ENCODE data around the gene PTPN3.

PTPN3 gene

DNA sequence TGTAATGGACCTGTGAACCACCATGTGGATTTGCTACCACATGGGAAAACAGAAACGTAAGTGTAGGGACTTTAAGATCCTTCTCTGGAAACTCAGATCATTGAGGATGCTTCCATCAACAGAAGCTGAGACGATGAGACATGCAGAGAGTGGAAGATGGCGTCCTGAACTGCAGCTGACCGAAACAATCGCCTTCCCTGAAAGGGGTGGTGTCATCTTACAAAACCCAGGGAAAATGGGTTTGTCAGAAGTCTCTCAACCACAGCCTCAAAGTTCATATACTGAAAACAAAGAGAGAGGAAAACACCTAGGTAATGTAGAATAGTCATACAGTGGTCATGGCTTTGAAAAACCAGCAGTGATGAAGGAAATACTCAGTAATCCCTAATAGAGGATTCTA is 6.6 kb upstream of the PTPN3 start:
- no peak for ATAC-seq

DNA sequence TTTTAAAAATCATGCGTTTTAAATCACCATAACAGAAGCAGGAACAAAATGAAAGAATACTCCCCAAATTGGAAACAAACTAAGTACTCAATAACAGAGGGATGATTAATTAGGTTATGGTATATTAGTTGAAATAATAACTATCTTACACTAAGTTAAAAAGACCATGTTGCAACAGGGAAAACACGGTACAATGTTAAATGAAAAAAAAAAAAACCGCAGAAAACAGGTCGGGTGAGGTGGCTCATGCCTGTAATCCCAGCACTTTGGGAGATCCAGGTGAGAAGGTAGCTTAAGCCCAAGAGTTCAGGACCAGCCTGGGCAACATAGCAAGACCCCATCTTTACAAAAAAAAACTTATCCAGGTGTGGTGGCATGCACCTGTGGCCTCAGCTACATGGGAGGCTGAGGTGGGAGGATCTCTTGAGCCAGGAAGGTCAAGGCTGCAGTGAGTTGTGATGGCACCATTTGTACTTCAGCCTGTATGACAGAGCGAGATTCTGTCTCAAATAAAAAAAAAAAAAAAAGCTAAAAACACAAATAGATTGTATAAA is 2.4 kb upstream of the PTPN3 start:
- no peak for ATAC-seq

DNA sequence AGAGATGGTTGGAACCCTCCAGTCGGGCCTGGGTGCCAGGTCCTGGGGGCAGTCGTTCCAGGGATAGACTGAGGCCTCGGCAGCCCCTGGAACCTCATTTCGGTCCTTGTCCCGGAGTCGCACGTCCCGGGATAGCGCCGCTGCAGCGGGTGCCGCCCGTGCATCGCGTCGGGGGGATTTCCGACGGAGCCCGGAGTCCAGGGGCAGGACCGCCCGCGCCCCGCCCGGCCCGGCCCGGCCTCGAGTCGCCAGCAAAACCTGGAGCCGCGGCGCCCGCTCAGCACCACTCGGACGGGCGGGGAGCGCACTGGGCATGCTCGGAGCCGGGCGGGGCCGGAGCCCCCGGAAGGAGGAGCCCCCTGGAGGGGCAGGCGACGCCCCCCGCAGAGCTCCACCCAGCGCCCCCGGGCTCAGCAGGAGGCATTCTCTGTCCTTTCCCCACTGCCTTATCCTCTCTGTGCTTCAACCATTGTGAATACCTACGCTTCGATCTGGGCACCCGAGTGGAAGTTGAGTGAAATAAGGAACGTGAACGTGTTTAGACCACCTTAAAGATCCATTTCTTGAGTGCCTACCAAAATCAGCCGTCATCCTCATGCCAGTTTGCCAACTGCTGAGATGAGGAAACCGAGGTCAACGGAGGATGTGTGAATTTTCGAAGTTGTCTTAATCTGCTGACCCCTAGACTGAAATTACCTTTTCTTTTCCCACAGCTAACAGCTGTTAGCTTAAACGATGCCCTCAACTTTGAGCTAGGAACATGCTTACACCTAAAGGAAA is 1.7 kb upstream of the PTPN3 start:
- ATAC-seq, result no peak

DNA sequence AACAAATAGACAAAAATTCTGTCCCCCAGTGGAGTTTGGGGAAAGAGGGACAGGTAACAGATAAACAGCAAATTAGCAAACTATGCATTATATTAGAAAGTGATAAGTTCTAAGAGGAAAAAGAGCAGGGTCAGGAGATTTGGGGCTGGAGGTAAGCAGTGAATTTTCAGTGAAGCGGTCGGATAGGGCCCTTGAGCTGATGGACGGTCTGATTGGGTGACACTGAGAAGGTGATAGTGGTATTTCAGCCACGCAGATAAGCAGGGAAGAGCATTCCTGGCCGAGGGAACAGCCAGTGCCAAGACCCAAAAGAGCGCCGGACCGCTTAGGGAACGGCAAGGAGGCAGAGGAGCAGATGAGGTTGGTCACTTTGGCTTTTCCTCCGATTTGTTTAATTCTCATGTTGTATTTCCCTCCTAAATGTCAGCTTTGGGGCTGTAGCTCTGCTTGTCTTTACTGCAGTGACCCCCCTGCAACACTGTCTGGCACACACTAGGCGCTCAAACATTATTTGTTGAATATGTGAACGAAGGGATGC is 1.1 kb upstream of the PTPN3 start:
- ATAC-seq, result no peak

DNA sequence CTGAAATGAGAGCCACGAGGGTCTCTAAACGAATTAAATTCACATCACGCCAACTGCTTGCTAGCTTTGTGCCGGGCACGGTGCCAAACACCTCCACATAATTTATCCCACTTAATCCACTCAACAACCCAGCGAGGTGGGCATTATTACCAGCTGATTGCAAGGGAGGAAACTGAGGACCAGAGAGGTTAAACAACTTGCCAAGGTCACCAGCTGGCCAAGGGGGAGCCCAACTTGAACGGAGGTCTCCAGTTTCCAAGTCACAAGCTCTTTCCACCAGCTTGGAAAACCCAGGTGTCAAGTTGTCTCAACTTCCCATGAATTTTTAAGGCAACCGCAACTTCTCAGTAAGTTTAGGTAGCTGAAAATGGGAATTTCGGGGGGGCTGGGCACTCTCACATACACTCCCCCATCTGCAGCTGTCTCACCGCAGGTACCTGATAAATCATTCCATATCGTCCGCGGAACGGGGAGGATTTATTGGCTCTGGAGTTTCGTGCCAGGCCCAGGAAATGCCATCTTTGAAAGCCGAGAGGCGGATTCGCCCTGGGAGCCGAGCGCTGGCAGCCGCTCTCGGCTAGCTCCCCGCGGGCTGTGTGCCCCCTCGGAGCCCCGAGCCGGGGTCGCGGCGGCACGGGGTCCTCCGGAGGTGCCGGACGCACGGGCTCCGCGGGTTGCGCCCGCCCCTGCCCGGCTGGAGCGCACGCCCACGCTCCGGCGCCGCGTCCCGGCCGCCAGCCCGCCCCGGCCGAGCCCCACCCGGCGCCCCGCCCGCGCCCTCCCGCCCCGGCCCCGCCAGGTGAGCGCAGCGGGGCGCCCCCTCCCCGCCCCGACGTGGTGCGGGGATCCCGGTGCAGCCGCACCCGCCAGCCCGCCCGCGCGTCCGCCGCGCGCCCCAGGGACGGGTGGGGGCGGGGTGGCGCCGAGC is 617 bp downstream of the PTPN3 start:
- ATAC-seq, result no peak

DNA sequence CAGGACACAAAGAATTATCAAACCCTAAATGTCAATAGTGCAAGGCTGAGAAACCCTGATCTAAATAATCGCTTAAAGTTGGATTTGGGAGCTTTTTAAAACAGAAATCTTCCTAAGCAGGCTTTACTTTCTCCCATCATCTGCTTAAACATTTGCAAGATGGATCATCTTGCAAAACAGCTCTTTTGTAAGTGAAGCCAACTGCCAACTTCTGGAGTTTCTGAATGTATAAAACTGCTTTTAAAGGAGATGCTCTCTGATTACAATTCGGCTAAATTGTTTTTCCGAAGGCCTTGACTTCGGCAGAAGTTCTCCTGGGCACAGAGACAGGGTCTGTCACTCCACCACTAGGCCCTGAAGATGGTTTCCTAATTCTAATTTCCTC is 1.3 kb downstream of the PTPN3 start:
- no peak for ATAC-seq

DNA sequence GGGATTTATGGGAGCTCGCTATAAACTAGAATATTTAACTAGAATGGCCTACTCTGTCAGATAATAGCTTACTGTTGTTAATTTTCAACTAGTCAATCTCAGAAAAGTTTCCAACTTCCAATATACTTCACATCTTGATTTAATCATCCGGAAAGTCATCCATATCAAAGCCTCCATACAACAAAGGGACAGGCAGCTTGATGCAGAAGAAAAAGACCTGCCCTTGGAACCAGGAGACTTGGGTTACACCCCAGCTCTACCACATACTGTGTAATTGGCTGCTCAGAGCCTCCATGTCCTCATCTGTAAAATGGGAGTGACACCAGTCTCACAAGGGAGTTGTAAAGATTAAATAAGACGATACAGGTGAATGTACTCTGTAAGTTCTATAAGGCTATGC is 1.9 kb downstream of the PTPN3 start:
- no peak for ATAC-seq

DNA sequence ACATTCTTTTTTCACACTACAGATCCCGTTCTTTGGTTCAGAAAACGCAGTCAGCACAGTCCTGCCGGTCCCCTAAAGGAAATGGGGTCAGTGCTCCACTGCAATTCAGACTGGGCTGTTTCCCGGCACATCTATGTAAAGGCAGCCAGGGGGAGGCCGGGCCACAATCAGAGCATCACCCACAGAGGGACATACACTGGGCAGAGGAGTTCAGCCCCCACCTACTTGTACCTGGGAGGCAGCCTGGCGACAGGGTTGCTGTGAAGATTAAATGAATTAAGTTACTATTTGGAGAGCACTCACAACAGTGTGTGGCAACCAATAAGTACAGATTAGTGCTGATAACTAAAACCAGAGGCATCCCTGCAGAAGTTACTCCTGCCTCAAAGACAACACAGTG is 4.5 kb downstream of the PTPN3 start:
- no peak for ATAC-seq

DNA sequence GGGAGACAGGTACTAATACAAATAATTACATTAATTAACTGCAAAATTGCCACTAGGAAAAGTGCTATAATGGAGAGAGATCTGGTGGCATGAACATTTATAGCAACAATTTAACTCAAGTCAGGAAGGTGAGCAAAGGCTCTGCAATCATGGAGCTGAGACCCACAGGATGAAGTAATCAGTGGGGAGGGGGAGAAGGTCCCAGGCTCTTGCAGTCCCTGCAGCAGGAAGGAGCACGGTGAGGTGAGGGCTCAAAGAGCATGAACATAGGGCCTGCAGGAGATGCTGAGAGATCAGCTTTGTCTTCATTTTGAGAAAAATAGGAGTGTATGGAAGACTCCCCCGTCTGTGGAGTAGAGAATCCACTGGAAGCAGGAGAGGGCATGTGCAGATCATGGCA is 6.5 kb downstream of the PTPN3 start:
- ATAC-seq, result no peak

DNA sequence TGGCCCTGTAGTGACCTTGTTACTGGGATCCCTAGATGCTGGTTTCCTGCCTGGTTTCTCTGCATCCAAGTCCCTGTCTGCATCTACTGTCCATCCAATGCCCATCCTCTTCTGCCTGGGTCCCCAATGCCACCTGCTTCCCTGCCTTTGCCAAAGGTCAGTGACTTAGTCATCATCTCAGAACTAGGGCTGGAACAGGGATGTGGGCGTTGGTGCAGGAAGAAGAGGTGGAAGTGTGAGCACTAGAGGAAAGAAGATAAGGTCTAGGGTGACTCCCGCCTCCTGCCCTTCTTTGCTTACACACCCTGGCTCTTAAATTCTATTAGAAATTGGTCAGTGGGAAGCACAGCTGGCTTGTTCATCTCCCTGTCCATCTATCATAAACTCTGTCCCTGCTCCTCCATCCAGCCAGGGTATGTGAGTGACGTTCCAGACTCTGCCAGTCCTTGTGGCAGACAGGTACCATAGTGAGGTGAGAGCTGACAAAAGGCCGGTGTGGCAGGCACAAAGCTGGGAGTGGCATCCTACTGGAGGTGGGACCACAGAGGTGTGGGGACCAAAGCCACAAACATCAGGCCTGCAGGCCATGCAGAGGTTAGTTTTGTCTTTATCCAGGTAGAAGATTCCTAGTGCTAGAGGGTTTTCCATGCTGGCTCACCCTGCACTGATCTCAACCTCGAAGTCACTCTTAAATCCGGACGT is 9.2 kb downstream of the PTPN3 start:
- no peak for ATAC-seq

DNA sequence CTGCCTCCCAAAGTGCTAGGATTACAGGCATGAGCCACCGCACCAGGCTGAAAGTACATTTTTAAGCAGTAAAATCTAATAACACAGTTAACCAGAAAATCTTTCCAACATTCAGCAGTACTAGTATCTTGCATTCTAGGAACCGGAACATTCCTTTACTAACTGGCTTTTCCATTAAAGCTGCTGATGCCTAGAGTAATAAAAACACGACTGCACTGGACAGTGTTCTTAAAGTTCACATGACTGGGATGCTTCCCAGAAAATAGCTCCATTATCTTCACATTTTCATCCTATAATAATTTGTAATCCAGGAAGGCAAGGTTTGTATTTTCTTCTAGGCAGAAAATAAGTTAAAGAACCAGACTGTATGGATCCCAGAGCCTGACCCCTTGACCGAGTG is 9.8 kb downstream of the PTPN3 start:
- no peak for ATAC-seq

DNA sequence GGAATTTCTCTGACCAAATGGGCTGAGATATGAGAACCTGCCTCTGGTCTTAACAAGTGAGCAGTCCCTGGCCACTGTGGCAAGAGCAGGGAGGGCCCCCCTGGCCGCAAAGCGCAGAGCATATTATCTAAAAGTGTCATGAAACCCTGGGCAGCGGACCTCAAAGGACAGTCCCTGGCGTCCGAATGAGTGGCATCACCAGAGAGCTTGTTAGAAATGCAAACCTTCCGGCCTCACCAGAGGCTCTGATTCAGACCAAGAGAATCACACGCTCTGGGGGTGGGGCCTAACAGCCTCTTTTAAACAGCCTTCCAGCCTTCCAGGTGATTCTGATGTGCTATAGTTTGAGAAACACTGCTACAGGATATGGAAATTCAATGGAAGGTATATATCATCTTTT is 10.9 kb downstream of the PTPN3 start:
- ATAC-seq, result no peak

DNA sequence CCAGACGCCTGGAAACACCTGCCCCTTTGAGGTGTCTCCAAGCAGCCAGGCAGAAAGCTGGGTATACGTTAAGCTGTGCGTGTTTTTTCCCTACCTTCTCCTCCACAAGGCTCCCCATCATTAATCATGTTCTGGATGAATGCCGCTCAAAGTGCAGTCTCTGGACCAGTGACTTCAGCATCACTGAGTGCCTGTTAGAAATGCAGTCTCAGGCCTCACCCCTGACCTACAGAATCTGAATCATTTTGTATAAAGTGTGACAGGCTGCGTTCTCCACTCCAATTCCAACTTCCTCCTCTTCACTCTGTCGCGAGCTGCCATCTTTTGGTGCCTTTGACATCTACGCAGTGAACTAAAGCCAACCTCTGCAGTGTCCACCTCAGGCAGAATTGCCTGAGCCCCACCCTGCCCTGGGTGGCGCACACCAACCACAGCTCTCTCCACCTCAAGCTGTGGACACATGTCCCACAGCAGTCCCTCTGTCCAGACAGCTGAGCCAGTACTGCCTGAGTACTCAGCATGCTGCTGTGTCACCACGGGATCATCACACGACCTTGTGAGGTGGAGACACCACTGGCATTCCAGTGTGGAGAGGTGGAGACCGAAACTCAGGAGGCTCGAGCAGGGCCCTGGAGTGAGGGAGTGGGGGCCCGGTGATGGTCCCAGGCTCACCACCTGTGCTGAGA is 14.2 kb downstream of the PTPN3 start:
- ATAC-seq, result no peak

DNA sequence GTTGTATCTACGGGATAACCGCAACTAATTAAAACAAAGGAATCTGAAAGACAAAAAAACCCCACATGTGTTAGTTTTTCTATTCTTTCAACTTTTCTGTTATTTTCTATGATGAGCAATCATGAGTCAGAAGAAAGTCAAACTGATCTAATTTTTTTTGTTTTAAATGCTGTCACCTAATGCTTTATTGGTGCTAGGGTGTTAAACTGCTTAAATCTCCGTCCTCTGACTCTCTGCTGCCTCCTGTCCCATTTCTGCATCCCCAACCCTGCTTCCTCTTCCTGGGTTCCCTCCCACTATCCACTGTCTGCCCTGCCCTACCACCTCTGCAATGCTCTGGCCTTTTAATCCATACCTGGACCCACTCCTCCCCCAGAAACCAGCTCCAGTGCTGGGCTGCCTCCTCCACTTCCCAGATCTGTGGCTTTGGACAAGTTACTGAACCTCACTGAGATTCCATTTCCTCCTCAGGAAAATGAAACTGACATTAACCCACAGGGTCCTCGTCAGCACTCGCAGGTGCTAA is 15.7 kb downstream of the PTPN3 start:
- ATAC-seq, result no peak

DNA sequence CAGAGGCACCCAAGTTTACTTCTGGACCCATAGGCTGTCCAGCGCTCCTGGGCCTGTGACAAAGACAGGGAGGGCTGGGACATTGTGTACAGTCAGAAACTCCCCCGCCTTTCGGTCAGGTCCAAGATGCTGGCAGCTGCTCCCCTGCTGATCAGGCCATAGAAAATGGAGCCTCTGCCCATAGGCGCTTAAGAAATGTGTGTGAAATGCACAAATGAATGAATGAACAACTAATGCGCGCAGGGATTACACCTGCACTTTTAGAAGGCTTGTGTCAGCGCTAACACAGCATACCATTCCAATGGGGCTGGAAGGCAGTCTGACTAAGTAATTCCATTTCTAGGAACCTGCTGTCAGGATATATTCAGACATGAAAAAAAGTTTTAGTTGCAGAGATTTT is 16.3 kb downstream of the PTPN3 start:
- no peak for ATAC-seq

DNA sequence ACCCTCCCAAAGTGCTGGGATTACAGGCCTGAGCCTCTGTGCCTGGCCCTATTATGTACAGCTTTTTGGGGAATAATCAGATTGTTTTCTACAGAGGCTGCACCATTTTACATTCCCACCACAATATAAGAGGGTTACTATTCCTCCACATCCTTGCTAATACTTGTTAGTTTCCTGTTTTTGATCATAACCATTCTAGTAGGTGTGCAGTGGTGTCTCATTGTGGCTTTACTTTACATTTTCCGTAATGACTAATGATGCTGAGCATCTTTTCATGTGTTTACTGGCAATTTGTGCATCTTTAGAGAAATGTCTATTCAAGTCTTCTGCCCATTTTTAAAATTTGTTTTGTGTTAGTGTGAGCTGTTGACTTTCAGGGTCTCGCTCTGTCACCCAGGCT is 18.3 kb downstream of the PTPN3 start:
- no peak for ATAC-seq

DNA sequence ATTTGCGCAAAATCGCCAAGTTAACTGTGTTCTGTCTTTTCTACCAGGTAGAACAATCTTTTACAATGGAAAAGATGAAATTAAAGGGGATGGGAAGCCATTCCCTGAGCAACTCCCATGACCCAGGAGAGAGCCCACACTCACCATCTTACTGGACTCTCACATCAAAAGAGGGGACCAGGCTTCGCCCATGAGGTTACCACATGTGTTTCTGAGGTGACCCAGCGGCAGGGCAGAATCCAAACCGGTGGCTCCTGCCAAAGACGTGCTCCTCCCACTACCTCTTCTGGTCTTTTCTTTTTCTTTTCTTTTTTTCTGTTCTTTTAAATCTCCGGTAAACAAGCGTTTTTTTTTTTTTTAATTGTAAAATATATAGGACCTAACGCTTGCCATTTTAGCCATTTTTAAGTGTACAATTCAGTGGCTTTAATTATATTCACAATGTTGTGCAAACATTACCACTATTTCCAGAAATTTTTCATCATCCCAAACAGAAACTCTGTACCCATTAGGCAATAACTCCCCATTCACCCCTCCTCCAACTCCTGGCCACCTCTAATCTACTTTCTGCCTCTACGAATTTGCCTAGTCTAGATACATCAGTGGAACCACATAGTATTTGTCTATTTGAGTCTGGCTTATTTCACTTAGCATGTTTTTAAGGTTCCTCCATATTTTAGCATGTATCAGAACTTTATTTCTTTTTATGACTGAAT is 19.3 kb downstream of the PTPN3 start:
- no peak for ATAC-seq

DNA sequence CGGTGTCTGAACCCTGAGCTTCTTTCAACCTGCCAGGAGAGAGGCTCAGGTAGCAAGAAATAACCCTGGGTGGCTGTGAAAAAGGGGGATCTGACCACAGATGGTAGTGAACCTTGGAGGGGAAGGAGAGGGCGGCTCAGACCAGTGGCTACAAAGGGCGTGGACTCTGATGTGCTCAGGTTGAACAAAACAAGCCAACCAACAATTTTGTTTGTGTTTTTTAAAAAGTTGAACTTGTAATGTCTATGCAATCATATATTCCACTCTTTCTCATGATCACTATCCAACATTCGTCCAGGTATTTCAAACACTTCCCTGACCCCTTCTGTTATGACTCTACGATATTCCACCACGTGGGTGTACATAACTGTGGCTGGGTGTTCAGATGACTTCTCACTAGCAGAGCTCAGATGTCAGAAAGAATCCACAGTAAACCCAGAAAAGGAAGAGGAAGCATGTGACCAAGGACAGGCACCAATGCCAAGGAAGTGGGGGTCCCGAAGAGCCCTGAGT is 20.0 kb downstream of the PTPN3 start:
- no peak for ATAC-seq

DNA sequence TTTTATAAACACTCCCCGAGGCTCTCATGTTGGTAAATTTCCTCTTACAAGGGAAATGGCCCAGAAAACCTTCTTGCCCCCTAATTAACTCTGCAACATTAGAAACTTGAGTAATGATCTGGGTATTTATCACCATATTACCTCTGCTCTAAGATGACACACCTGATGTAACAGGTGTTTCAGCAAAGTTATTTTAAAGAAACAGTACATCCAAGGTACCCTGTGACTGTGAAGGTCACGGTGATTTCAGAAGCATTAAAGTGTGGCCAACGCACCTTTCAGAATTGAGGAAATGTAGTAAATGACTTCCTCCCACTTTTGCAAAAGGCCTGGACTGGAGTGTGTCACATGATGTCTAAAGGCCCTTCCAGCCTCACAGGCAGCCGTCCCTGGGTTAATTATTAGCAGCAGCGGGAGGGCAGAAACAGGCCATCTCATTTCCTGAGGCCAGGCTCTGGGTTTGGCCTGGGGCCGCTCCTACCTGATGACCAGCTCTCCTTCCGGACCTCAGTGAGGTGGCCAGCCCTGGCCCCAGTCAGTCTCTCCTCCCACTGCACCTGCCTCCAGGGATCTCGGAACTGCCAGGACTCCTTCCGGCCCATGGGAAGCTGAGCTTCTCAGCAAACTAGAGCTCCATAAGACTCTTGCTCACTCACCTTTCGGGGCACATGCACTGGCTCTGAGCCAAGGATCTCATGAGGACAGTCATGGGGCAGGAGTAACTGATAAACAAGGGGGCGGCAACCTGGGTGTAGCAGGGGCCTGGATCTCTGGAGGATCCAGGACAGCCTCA is 20.7 kb downstream of the PTPN3 start:
- no peak for ATAC-seq

DNA sequence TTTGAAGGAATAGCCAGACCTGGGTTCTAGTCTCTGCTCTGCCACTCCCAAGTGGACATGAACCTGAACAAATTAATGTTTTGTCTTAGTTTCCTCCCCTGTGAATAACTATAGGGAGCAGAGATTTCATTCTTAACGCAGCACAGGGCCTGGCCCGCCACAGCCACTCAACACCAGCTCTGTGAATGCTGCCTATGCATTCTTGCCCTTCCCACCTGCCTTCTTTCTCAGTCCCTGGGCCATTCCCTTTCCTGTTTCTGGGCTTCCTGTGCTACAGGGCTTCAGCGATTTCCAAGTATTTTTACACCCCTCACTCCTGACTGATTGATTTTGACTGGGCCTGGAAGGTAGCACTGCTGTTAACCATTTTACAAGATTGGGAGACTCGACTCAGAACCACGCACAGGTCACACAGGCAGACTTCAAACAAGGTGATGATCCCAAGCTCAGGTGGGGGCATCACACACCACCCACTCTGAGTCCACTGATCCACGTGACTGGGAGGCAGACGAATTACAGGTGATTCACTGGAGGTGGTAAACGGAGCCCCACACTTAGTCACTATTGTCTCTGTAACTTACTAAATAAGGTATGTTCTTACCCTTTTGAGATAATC is 21.4 kb downstream of the PTPN3 start:
- ATAC-seq, result no peak

All from activated CD4-positive, CD25-positive, alpha-beta regulatory T cell treated with anti-CD3 and anti-CD28 coated beads, Interleukin-2, amount 50 U/mL, for 24 hours (primary cell).